HepG2 (cell line): Measurements from ENCODE around the gene AGRN. TPM values are rescaled to one million over a fixed set of nuclear protein-coding genes. Genes with fewer than 3 reads are reported as not detected.

Source experiments
- ATF7 ChIP-seq, 2 experiments: fragments of 450-650 bp in 1 of 2; sonication (generic) in 1 of 2; formaldehyde crosslinking in 1 of 2; IDR thresholded peaks; 2 replicates each; pipeline versions ENCODE4 v1.4.0 to v1.6.1; 2016 to 2020; ENCODE audit warnings: antibody characterized with exemption in 1 of 2, mild to moderate bottlenecking in 1 of 2, missing genetic modification reagents in 1 of 2
- BCLAF1 ChIP-seq: fragments of 450-650 bp; IDR thresholded peaks from 2 replicates; pipeline ENCODE4 v1.6.1; 2017; ENCODE audit warnings: mild to moderate bottlenecking
- DR1 ChIP-seq: sonication (generic); formaldehyde crosslinking; IDR thresholded peaks from 2 replicates; pipeline ENCODE4 v1.8.0; 2021; ENCODE audit warnings: mild to moderate bottlenecking, missing genetic modification reagents, inconsistent platforms
- E2F2 ChIP-seq: sonication (generic); formaldehyde crosslinking; IDR thresholded peaks from 2 replicates; pipeline ENCODE4 v1.4.0; 2020; ENCODE audit warnings: missing genetic modification reagents, borderline replicate concordance
- ELF1 ChIP-seq: sonication (generic); formaldehyde crosslinking; IDR thresholded peaks from 2 replicates; pipeline ENCODE4 v1.4.0; 2020; ENCODE audit warnings: missing genetic modification reagents
- HCFC1 ChIP-seq: fragments of 150-350 bp; IDR thresholded peaks from 2 replicates; pipeline ENCODE4 v1.6.1; 2014; ENCODE audit warnings: low read depth, low read length
- HIVEP1 ChIP-seq: sonication (generic); formaldehyde crosslinking; IDR thresholded peaks from 2 replicates; pipeline ENCODE4 v1.4.0; 2020; ENCODE audit warnings: mild to moderate bottlenecking, missing genetic modification reagents
- LBX2 ChIP-seq: sonication (generic); formaldehyde crosslinking; IDR thresholded peaks from 2 replicates; pipeline ENCODE4 v1.5.0; 2020; ENCODE audit warnings: missing genetic modification reagents, mild to moderate bottlenecking, borderline replicate concordance
- MNT ChIP-seq: fragments of 450-650 bp; IDR thresholded peaks from 2 replicates; pipeline ENCODE4 v1.6.1; 2016
- NR2F1 ChIP-seq, 2 experiments: fragments of 450-650 bp in 1 of 2; formaldehyde crosslinking in 1 of 2; IDR thresholded peaks; 2 replicates each; pipeline versions ENCODE4 v1.5.0 to v1.6.1; 2016 to 2020; ENCODE audit warnings: mild to moderate bottlenecking in 1 of 2, missing compliant biosample characterization in 1 of 2, missing genetic modification reagents in 1 of 2, moderate library complexity in 1 of 2
- SIX4 ChIP-seq: sonication (generic); formaldehyde crosslinking; IDR thresholded peaks from 2 replicates; pipeline ENCODE4 v1.4.0; 2020; ENCODE audit warnings: missing genetic modification reagents
- ZBTB10 ChIP-seq: sonication (generic); formaldehyde crosslinking; IDR thresholded peaks from 2 replicates; pipeline ENCODE4 v1.4.0; 2020; ENCODE audit warnings: missing genetic modification reagents, borderline replicate concordance
- ZBTB34 ChIP-seq: sonication (generic); formaldehyde crosslinking; IDR thresholded peaks from 2 replicates; pipeline ENCODE4 v1.8.0; 2022; ENCODE audit warnings: mild to moderate bottlenecking, missing genetic modification reagents
- ZNF160 ChIP-seq: sonication (generic); formaldehyde crosslinking; IDR thresholded peaks from 2 replicates; pipeline ENCODE4 v1.8.0; 2022; ENCODE audit warnings: mild to moderate bottlenecking, inconsistent platforms, missing genetic modification reagents
- ZNF362 ChIP-seq: sonication (generic); formaldehyde crosslinking; IDR thresholded peaks from 2 replicates; pipeline ENCODE4 v1.4.0; 2020; ENCODE audit warnings: missing genetic modification reagents, mild to moderate bottlenecking, borderline replicate concordance
- ZSCAN9 ChIP-seq: IDR thresholded peaks from 2 replicates; pipeline ENCODE4 v1.6.1; 2016; ENCODE audit warnings: borderline replicate concordance
- polyA plus RNA-seq, 8 experiments: library from polyadenylated mRNA; depleted of rRNA in 3 of 8; stranded (reverse) in 7 of 8; unstranded in 1 of 8; fragments of >200 nt; fragmentation: Illumina TruSeq in 4 of 8; extraction: Trizol in 4 of 8; gene quantifications; 2 replicates each; pipeline versions ENCODE4 v1.2.1 to v1.2.3, GENCODE V29; 2011 to 2016; ENCODE audit warnings: low read depth in 4 of 8, missing spikeins in 1 of 8, mixed read lengths in 1 of 8; ENCODE audit not compliant: insufficient read depth in 1 of 8
- total RNA-seq, 5 experiments: library from RNA; depleted of rRNA; stranded (reverse); fragments of >200 nt; fragmentation: Illumina TruSeq; extraction: Trizol; gene quantifications; 2 replicates each; pipeline ENCODE4 v1.2.3, GENCODE V29; 2016; ENCODE audit warnings: low read depth in 1 of 5

Gene AGRN
- total and polyA plus RNA-seq, 2 of the 13 experiments (the other 11 are each of a cell fraction or from before 2014, with no cell fraction given): 29.8 to 65.2 TPM

GRCh38 chr1:1000357-1001056 is 19.4 kb upstream of the AGRN start (continued):
- peak; percentile 80 for TF ChIP-seq ZBTB10 (CRISPR knock-in tag)
- no peak for TF ChIP-seq HCFC1
- no peak; the same call in 1 of the 2 replicates for TF ChIP-seq ZNF160
- 0 out of 2 replicates have a peak, but pooled peaks have one; percentile 10 for TF ChIP-seq SIX4 (CRISPR knock-in tag)
- TF ChIP-seq ZSCAN9 (CRISPR knock-in tag): peak; percentile 82; the same call in 1 of the 2 replicates
- no peak for TF ChIP-seq ELF1 (CRISPR knock-in tag)
- TF ChIP-seq LBX2 (CRISPR knock-in tag): no peak
- 0 out of 2 replicates have a peak, but pooled peaks have one; percentile 19 for TF ChIP-seq ZNF362
- peak; percentile 86 for TF ChIP-seq MNT
- no peak for TF ChIP-seq NR2F1 (CRISPR knock-in tag; IDR thresholded peaks at IDR 0.05)
- peak; percentile 100 for TF ChIP-seq ATF7 (IDR thresholded peaks at IDR 0.05)
- TF ChIP-seq ATF7 (CRISPR knock-in tag; IDR thresholded peaks at IDR 0.05): peak; percentile 100
- TF ChIP-seq ZBTB34 (CRISPR knock-in tag): peak; percentile 13; the same call in 1 of the 2 replicates
- no peak; the same call in 1 of the 2 replicates for TF ChIP-seq DR1 (CRISPR knock-in tag)
- no peak for TF ChIP-seq BCLAF1
- TF ChIP-seq HIVEP1: no peak
- no peak; the same call in 1 of the 2 replicates for TF ChIP-seq E2F2 (CRISPR knock-in tag)
